Left ventricle myocardium superior (tissue), 1 donor: ENCODE measurements around the gene PBRM1. TPM values are rescaled to one million over a fixed set of nuclear protein-coding genes. Genes with fewer than 3 reads are reported as not detected.
"Not testable (repeated sequence)": the region's sequence is repeated elsewhere in the genome, so short reads cannot be mapped to it uniquely, and the experiment has no call there.

Experiments
- ATAC-seq: fragments of 200-7000 bp; cut with Tn5 transposase; one replicate; pipeline ENCODE4 v1.9.1; 2020; ENCODE audit warnings: mild to moderate bottlenecking, moderate library complexity
- DNase-seq: peaks from one replicate; pipeline ENCODE4 v3.0.0-alpha.2; 2020
- intact Hi-C: fragments of 100-400 bp; cut with micrococcal nuclease; formaldehyde crosslinking; loops from one replicate; pipeline ENCODE4 v1.11.0; 2022
- long read RNA-seq: library from polyadenylated mRNA; unstranded; transcript quantifications from one replicate; pipeline ENCODE4 v2.0.0, GENCODE V29; 2021
- total RNA-seq: library from RNA; stranded (reverse); fragmentation: NEBNext Ultra II Directional; extraction: Animal tissue kit (Norgen Biotek cat#: 25700); gene quantifications from one replicate; pipeline ENCODE4 v1.2.1, GENCODE V29; 2021
- donor health status: DM: no; HTN: yes; CAD: no; lungs with severe emphysema.

PBRM1 gene
- total RNA-seq, result 55.0 TPM
- long read RNA-seq, partial matches to known transcripts, result 18 of 47 reads
- long read RNA-seq, other reads (novel, unspliced or antisense), result 29 of 47 reads

DNA sequence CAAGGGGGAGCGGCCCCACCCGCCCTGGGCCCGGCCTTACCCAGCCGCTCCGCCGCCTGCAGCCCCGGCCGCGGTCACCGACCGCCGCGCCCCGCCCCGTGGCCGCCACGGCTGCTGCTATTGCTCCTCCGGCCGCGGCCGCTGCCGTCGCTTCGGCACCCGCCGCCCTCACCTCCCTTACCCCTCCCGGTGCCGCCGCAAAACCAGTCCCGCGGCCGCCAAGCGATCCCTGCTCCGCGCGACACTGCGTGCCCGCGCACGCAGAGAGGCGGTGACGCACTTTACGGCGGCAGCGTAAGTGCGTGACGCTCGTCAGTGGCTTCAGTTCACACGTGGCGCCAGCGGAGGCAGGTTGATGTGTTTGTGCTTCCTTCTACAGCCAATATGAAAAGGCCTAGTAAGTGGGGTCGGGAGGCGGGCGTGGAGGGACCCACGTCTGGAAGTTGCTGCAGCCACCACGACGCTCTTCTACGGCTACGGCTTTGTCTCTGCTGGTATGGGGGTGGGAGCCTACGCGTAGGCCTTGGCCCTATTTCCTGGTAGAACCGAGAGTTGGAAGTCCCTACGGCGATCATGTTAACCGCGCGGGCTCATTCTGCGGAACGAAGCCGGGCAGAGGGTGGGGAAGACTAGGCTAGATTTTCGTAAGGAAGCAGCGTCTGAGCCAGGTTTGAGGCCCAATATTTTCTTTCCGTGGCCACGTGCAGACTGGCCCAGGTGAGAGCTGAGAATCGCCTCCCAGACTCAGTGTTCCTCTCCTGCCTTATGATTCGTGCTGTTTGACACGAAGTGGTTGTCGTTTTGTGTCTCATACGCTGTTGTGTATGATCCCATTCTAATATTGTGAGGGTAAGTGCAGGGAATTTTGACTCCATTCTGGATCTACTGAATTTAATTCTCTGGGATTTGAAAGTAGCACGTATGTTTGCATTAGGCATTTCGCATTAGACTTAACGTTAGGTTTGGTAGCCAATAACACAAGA is at the start of gene PBRM1, which contains the start of gene GNL3:
PBRM1 (minus strand) TSS at position 205 of the 983 bp plus-strand sequence.
GNL3 (plus strand) TSS at position 324 of the 983 bp plus-strand sequence; CDS start at position 385, 61 bp downstream.
- intact Hi-C loops, result no loop called here
- peak; percentile 96 for DNase-seq
- peak; percentile 91 for ATAC-seq

GRCh38 chr3:52733256-52733891 is 47.7 kb upstream of the PBRM1 start:
- intact Hi-C loops, result no loop called here
- DNase-seq (no peak), ATAC-seq (no peak)

DNA sequence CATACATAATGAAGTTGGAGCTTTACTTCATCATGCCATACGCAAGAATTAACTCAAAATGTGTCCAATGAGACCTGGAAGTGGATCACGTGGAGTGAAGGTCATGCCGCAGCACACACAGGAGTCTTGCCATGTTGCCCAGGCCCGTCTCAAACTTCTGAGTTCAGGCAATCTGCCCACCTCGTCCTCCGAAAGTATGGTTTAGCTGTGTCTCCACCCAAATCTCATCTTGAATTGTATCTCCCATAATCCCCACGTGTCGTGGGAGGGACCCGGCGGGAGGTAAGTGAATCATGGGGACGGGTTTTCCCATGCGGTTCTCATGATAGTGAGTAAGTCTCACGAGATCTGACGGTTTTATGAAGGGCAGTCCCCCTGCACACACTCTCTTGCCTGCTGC is 45.9 kb upstream of the PBRM1 start:
- intact Hi-C loops, result no loop called here
- no peak for ATAC-seq
- DNase-seq, result no peak

DNA sequence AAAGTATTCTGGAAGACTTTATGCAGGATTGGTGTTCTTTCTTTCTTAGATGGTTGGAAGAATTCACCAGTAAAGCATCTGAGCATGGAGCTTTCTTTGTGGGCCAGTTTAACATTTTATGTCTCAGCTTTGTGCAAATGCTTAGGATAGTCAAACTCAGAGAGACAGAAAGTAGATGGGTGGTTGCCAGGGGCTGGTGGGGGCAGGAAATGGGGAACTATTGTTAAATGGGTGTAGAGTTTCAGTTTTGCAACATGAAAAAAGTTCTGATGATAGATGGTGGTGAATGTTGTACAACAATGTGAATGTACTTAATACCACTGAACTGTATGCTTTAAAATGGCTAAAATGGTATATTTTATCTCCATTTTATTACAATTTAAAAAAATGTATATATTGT is 45.0 kb upstream of the PBRM1 start:
- ATAC-seq, result no peak
- intact Hi-C loops, result no loop called here

DNA sequence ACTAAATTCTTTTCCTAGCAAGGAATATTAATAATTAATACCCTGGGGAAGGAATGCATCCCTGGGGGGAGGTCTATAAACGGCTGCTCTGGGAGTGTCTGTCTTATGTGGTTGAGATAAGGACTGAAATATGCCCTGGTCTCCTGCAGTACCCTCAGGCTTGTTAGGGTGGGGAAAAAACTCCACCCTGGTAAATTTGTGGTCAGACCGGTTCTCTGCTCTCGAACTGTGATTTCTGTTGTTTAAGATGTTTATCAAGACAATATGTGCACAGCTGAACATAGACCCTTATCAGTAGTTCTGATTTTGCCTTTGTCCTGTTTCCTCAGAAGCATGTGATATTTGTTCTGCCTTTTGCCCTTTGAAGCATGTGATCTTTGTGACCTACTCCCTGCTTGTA is 43.0 kb upstream of the PBRM1 start:
- intact Hi-C loops, ATAC-seq, DNase-seq: not testable (repeated sequence)

More for the DNA sequence above, 45.0 kb upstream of the PBRM1 start:
- DNase-seq, result no peak

- intact Hi-C loops, result no loop called here
- DNase-seq, result no peak
- no peak for ATAC-seq
Measured at GRCh38 chr3:52724511-52724910, 38.8 kb upstream of the PBRM1 start.

DNA sequence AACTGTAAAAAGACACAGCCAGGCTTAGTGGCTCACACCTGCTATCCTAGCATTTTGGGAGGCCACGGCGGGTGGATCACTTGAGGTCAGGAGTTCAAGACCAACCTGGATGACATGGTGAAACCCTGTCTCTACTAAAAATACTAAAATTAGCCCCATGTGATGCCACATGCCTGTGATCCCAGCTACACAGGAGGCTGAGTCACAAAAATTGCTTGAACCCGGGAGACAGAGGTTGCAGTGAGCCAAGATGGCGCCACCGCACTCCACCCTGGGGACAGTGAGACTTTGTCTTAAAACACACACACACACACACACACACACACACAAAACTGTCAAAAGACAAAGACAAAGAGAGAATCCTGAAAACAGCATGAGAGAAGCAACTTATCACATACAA is 38.2 kb upstream of the PBRM1 start:
- no peak for ATAC-seq
- DNase-seq, result no peak
- intact Hi-C loops, result no loop called here

DNA sequence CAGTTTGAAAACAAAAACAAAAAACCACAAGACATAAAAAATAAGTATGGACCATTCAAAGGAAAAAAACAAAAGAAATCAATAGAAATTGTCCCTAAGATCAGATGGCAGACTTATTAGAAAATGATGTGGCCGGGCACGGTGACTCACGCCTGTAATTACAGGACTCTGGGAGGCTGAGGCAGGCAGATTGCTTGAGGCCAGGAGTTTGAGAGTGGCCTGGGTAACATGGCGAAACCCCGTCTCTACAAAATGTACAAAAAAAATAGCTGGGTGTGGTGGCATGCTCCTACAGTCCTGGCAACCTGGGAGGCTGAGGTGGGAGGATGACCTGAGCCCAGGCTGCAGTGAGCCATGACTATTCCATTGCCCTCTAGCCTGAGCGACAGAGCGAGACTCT is 36.8 kb upstream of the PBRM1 start:
- intact Hi-C loops, result no loop called here
- no peak for ATAC-seq

GRCh38 chr3:52721730-52722008 is 36.0 kb upstream of the PBRM1 start:
- intact Hi-C loops, result no loop called here
- ATAC-seq, result no peak
- DNase-seq, result no peak

More for the DNA sequence above, 36.8 kb upstream of the PBRM1 start:
- no peak for DNase-seq

DNA sequence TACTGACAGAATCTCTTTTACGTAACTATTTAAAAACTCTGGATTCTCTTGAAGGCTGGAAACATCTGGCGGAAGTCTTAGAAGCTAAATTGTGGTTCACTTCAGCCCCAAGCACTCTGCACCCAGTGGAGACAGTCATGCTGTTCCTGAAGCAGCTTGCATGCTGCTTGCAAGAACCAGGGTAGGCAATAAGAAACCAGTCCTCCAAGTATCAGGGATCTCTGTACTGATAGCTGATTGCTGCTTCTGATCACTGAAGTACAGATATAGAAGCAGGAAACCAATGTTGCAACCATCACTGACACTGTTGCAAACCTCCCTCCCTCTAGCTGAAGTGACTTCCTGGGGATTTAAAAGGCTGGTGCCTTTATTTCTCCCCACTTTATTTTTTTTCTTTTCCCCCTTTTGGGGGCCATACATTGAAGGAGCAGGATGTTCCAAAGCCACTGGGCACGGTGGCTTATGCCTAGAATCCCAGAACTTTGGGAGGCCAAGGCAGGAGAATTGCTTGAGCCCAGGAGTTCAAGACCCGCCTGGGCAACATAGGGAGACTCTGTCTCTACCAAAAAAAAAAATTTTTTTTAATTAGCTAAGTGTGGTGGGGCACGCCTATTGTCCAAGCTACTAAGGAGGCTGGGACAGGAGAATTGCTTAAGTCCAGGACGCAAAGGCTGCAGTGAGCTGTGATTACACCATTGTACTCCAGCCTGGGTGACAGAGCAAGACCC is 35.5 kb upstream of the PBRM1 start:
- ATAC-seq (peak; percentile 33), DNase-seq (no peak)
- intact Hi-C loops, result no loop called here

GRCh38 chr3:52719618-52720017 is 33.9 kb upstream of the PBRM1 start:
- intact Hi-C loops, result no loop called here
- no peak for DNase-seq
- ATAC-seq, result no peak

- intact Hi-C loops, result no loop called here
- no peak for DNase-seq
- ATAC-seq, result no peak
Measured at GRCh38 chr3:52715714-52716305, 30.1 kb upstream of the PBRM1 start.

GRCh38 chr3:52714335-52715302 is 28.9 kb upstream of the PBRM1 start:
- ATAC-seq (peak; percentile 47), DNase-seq (no peak)
- intact Hi-C loops, result no loop called here

- ATAC-seq (peak; percentile 10), DNase-seq (no peak)
- intact Hi-C loops, result no loop called here
Measured at GRCh38 chr3:52712291-52713212, 26.8 kb upstream of the PBRM1 start.

- DNase-seq (no peak), ATAC-seq (no peak)
- intact Hi-C loops, result no loop called here
Measured at GRCh38 chr3:52710512-52710911, 24.8 kb upstream of the PBRM1 start.

- intact Hi-C loops, result no loop called here
- DNase-seq (no peak), ATAC-seq (no peak)
Measured at GRCh38 chr3:52707585-52707984, 21.9 kb upstream of the PBRM1 start.
